ENCODE results near the gene ACKR1.

DNA sequence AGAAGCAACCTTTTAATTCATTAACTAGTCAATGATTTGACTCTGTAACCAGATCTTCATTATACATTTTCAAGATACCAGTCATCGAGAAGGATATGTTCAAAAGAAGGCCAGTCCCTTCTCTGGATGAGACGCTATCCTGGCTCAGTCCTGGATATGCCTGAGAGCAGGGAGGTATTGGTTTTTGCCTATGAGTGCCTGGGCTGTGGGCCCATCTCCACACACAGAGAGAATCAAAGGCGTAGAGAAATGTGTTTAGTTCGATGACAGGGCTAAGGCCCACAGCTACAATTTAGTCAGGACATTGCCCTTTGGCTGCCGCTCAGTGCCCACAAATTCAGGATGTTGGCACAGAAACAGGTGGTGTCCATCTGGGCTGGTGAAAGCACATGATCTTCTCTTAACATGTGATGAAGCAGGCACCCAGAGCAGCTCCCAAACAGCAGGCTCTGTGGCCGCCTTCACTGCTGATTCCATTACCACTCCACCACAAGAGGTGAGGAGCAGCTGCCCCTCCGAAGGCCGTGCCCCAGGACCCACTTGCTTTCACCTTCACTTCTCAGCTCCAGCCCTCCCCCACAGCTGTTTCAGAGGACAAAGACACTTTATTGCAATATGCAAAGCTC lies 24.7 kb downstream of the ACKR1 start:
- TF ChIP-seq YY1 (IDR thresholded peaks at IDR 0.05; ENCODE audit: low read depth) = no peak
- TF ChIP-seq, protein P1, sequence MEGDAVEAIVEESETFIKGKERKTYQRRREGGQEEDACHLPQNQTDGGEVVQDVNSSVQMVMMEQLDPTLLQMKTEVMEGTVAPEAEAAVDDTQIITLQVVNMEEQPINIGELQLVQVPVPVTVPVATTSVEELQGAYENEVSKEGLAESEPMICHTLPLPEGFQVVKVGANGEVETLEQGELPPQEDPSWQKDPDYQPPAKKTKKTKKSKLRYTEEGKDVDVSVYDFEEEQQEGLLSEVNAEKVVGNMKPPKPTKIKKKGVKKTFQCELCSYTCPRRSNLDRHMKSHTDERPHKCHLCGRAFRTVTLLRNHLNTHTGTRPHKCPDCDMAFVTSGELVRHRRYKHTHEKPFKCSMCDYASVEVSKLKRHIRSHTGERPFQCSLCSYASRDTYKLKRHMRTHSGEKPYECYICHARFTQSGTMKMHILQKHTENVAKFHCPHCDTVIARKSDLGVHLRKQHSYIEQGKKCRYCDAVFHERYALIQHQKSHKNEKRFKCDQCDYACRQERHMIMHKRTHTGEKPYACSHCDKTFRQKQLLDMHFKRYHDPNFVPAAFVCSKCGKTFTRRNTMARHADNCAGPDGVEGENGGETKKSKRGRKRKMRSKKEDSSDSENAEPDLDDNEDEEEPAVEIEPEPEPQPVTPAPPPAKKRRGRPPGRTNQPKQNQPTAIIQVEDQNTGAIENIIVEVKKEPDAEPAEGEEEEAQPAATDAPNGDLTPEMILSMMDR (IDR thresholded peaks at IDR 0.05) = no peak
